C4-2B (cell line): Measurements from ENCODE around the gene TP73.
A peak's percentile ranks its signal among the peaks of the same experiment; 100 is the strongest.
"Not testable (repeated sequence)": the region's sequence is repeated elsewhere in the genome, so short reads cannot be mapped to it uniquely, and the experiment has no call there.

Source experiments
- H3K27ac ChIP-seq: fragments of 450-650 bp; 2 replicates; pipeline ENCODE4 v1.5.1; 2017
- CTCF ChIP-seq: fragments of 450-650 bp; conservative IDR thresholded peaks from 2 replicates; pipeline ENCODE4 v1.5.1; 2017; ENCODE audit warnings: mild to moderate bottlenecking
- ZFX ChIP-seq: fragments of 450-650 bp; IDR thresholded peaks from 2 replicates; pipeline ENCODE4 v1.6.1; 2017

TP73 gene

GRCh38 chr1:3722846-3723245 lies 70.5 kb downstream of the TP73 start:
- TF ChIP-seq ZFX (no peak), CTCF (no peak)
- H3K27ac ChIP-seq = no peak overlapping the region

GRCh38 chr1:3724416-3725030 lies 72.2 kb downstream of the TP73 start:
- peak; percentile 98 for TF ChIP-seq CTCF
- not testable (repeated sequence) for H3K27ac ChIP-seq

- H3K27ac ChIP-seq = no peak overlapping the region
- TF ChIP-seq CTCF (no peak), ZFX (no peak)
Measured at GRCh38 chr1:3725366-3725765, 73.0 kb downstream of the TP73 start.

GRCh38 chr1:3727042-3727824 lies 74.9 kb downstream of the TP73 start:
- TF ChIP-seq CTCF = no peak; the same call in 1 of the 2 replicates
- no peak for TF ChIP-seq ZFX
- H3K27ac ChIP-seq = no peak overlapping the region

DNA sequence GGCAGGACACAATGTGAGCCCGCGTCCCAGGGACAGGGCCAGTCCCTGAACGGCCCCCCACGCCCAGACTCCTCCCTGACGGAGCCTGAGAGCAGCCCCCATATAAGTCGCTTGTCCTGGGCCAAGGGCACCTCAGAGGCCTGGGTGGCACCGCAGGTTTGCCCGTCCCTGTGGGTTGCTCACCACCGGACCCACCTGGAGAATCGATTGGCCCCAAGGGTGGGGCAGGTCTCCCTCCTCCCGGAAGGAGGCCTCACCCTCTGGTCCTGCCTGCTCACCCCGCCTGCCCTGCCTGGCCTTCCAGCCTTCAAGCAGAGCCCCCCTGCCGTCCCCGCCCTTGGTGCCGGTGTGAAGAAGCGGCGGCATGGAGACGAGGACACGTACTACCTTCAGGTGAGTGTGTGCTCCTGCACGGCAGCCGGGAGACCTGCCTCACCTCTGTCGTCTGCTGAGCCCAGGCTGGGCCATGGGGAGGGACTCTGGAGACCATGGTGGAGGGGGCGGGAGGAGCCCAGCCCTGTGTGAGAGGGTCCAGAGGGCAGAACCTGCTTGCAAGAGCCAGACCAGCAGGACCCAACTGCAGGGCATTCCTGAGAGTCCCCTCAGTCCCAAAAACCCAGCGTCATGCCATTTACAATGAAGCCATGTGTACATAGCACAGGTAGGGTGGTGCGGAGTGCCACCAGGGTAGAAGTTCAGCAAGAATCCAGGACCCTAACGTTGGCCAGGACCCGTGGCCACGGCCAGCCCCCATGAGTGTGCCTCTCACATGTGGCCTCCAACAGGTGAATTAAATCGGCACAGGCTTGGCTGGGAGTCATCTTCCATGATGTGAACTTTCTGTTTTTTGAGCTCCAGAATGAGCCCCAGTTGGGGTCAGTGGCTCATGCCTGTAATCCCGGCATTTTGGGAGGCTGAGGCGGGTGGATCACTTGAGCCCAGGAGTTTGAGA lies 75.8 kb downstream of the TP73 start:
- H3K27ac ChIP-seq = no peak overlapping the region
- no peak for TF ChIP-seq CTCF
- no peak for TF ChIP-seq ZFX

GRCh38 chr1:3729594-3730542 lies 77.6 kb downstream of the TP73 start:
- TF ChIP-seq CTCF (no peak), ZFX (no peak)

More at GRCh38 chr1:3729594-3730542, 77.6 kb downstream of the TP73 start:
- no peak overlapping the region for H3K27ac ChIP-seq
